GM21619 (cell line): ENCODE results near the gene RBMS1.

Experiments used
- ATAC-seq: cut with Tn5 transposase; IDR thresholded peaks from one replicate; pipeline ENCODE4 v1.9.1; 2021; ENCODE audit not compliant: unreplicated experiment

RBMS1 gene

GRCh38 chr2:160288324-160288723 is 205.3 kb downstream of the RBMS1 start:
- ATAC-seq = no peak

- no peak for ATAC-seq
Measured at GRCh38 chr2:160287476-160287875, 206.1 kb downstream of the RBMS1 start.

DNA sequence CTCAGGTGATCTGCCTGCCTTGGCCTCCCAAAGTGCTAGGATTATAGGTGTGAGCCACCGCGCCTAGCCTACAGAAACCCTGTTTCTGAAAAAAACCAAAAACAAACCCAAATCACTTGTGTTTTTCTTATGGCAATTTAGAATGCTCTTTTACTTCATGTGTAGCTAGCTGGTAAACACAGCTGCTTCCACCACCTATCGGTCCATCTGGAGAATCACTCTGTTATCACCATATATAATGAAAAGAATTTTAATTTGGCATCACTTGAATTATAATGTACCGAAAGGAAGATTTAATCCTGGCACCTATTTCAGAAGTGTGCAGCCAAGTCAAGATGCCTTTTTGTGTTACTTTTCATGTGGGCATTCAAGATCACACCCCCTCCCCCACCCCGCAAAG is 207.1 kb downstream of the RBMS1 start:
- no peak for ATAC-seq

DNA sequence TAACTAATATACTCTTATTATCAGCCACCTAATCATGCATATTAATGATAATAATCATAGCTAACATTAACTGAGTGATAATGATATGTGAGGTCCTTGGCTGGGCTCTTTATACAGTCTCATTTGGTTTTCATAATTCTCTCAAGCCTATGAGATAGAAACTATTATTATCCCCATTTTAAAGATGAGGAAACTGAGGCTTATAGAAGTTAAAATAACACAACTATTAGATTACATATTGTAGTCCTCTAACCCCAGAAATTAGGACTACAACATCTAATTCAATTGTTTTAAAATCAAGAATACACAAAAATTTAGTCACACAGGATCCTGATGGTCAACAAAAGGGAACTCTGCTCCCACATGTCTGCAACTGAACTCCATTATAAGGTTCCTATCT is 209.9 kb downstream of the RBMS1 start:
- ATAC-seq = no peak

GRCh38 chr2:160282063-160282580 is 211.5 kb downstream of the RBMS1 start:
- ATAC-seq = no peak

GRCh38 chr2:160281213-160281612 is 212.4 kb downstream of the RBMS1 start:
- ATAC-seq = no peak

DNA sequence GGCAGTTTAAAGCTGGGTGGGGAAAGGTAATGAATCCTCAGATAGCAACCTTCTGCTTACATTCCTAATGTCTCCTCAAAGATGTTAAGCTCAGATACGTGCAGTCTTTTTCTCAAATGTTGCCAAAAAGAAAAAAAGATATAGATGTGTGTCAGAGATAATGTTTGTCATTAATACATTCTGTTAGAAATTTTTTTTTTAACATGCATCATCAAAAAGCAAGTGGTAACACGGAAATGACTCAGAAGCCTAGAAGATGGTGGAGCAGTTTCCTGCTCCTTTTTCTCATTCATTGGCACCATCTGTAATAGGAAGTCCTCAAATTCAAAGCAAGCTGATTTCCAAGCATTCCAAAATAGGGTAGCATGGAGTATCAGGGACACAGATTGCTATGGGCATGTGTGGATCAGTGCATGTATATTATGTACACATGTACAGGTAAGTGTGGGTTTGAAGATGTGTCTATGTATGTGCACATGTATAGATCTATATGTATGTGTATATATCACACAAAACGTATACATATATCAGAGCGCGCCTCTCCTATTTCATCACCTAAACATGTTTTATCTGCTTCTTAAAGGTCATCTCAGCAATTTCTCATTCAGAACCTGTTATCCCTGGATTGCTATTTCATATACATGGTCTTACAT is 213.7 kb downstream of the RBMS1 start:
- no peak for ATAC-seq

GRCh38 chr2:160278879-160279177 is 214.8 kb downstream of the RBMS1 start:
- no peak for ATAC-seq

- ATAC-seq = peak; percentile 91
Measured at GRCh38 chr2:160278101-160278878, 215.3 kb downstream of the RBMS1 start.

GRCh38 chr2:160277151-160277550 is 216.5 kb downstream of the RBMS1 start:
- ATAC-seq = no peak

DNA sequence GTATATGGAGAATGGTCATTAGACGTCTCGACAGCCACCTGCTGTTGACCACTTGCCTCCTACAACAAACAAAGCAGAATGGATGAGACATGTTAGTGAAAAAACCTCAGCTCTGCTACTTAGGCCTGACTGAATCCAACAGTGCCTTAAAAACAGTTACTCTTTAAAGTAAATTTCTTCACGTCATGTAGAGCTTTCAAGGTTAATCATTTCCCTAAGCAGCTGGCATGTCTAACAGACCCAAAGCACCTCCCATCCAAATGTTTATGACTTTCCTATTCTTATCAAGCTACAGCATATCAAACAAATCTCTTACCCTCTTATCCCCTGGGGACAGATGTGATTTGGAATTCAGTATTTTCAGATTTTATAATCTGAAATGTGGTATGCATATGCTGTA is 218.0 kb downstream of the RBMS1 start:
- ATAC-seq = no peak

DNA sequence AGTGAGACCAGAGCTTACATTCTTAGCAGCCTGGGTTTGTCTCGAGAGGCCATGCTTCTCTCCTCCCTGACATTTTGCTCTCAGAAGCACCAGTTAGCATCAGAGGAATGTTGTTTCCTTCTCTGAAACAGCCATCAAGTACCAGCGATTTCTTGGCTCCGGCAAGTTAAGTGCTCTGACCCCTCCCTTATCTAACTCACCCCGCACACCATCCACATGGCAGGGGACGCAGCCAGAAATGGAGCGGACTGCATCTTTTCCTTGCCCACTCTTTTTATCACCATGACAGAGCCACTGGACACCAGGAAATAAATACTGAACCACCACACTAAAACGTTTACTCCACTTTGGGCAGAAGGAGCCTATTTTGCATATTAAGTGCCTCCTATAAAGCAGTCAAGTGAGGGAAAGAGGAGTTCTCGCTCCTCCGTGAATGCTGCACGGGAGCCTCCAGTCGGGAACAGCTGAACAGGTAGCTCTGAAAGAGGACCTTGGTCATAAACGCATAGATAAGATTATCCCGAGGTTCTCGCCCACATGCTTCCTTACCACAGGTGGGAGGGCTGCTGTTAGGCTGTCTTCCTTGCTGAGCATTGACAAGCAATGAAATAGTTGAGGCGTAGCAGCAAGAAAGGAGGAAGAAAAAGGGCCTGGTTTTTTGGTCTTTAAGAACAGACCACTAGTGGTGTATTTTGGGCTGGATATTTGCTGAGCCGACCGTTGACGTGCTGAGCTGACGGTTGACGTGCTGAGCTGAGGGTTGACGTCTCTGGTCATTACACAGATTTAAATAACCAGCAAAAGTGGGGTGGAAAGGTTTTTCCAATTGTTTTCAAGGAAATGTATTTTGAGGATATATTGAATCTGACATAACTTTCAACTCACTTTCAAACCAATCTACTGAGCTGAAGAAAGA is 222.2 kb downstream of the RBMS1 start:
- no peak for ATAC-seq

DNA sequence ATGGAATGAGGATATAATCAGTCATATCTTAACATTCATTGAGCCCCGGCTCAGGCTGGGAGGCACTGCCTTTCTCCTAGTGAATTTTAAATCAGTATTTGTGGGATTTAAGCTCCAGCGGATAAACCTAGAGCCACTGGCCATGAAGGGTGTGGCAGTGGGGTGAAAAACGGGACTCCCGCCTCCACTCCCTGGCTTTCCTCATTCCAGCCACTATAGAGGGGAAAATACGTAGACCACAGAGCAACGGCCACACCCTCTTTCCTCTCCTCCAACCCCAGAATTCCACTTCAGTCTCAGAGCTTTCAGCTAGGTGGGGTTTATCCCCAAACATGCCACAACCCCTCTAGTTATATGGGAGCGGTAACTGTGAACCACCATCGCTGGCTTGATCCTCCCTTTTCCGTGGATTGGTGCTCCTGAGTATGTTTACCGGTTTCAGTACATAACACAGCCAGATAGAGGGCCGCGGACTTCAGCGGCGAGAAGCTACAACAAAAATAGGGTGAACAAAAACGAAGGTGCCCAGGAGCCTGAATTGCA is 223.0 kb downstream of the RBMS1 start:
- ATAC-seq = no peak

GRCh38 chr2:160269803-160270570 is 223.6 kb downstream of the RBMS1 start:
- peak; percentile 89 for ATAC-seq

DNA sequence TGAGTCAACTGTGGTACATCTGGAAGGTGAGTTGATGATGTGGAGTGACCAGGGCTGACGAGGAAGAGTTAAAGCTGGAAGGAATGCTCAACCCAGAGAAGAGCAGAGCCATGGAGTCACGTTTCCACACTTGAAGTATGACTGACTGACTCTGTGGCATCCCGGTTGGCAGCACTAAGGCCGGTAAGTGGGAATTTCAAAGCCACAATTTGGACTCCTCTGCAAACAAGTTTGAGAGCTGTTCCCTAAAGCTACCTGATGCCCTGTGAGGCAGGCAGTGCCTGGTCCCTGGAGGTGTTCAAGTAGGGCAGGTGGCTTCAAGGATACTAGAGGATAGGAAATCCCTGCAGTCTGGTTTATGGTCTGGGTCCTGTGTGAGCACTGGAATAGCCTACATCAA is 224.2 kb downstream of the RBMS1 start:
- no peak for ATAC-seq

DNA sequence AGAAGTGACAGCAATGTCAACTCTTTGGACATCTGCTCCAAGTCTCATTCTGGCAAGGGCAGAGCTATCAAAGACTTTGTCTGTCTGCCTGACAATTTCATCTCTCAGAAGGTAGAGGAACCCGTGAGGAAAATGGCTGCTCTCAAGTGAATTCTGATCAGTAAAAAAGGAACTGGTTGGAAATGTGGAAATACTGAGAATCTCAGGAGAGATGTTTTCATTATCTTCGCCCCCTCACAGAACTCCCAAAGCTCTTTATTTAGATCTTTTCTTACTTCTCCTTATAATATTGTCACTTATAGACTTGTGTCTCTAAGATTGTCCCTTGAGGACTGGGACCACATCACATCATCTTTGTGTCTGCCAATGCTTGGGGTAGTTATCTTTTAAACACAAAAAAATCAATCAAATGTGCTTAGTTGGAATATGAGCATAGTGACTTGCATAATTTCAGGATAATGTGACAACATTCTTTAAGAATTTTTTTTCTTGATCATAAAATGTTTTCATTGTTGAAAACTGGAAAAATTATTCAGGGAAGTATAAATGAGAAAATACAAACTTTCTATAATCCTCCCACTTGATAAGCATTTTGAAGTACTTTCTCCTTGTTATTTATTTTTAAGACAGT is 225.3 kb downstream of the RBMS1 start:
- ATAC-seq = no peak

DNA sequence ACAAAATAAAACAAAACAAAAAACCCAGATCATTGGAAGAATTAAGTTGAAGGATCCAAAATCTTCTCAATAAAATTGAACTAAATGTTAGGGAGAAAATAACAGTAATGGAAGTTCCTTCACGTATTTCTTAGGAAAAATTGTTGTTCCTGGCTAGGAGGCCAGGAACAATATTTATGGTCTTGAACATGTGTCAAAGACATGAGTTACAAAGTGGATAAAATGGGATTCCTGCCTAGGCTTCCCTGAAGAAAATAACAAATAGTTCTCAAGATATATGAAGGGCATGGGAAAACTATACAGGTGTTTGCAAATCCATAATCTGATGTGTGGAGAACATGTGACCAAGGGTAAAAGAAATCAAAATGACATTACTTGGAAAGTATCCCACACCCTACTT is 225.9 kb downstream of the RBMS1 start:
- no peak for ATAC-seq

DNA sequence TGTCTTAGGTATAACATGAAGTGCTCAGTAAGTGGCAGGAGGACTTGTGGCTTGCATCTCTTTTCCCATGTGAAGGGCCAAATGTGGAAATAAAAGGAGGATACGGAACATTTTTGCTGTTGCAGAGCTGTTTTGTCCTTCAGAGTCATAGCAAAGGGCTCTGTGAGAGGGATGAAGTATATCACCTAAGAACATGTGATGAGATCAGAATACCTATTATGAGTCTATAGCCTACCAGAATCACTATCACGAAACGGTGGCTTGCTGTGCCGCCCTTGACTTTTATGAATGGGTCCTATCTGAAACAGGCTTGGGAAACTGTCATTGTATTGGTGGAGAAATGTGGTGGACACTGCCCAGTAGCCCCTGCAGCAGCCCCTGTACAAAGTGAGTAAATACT is 226.6 kb downstream of the RBMS1 start:
- no peak for ATAC-seq

- ATAC-seq = no peak
Measured at GRCh38 chr2:160266037-160266551, 227.5 kb downstream of the RBMS1 start.

GRCh38 chr2:160264308-160264707 is 229.3 kb downstream of the RBMS1 start:
- no peak for ATAC-seq
